NCI-H2196 treated with DMSO at 0.1 percent for 48 hours (cell line): ENCODE measurements around the gene CNPY4.
A peak's percentile ranks its signal among the peaks of the same experiment; 100 is the strongest.

Experiments used
- DNase-seq: peaks from one replicate; lab custom pipeline; 2025; ENCODE audit not compliant: unreplicated experiment; lab: John Stamatoyannopoulos, UW

Gene CNPY4

DNA sequence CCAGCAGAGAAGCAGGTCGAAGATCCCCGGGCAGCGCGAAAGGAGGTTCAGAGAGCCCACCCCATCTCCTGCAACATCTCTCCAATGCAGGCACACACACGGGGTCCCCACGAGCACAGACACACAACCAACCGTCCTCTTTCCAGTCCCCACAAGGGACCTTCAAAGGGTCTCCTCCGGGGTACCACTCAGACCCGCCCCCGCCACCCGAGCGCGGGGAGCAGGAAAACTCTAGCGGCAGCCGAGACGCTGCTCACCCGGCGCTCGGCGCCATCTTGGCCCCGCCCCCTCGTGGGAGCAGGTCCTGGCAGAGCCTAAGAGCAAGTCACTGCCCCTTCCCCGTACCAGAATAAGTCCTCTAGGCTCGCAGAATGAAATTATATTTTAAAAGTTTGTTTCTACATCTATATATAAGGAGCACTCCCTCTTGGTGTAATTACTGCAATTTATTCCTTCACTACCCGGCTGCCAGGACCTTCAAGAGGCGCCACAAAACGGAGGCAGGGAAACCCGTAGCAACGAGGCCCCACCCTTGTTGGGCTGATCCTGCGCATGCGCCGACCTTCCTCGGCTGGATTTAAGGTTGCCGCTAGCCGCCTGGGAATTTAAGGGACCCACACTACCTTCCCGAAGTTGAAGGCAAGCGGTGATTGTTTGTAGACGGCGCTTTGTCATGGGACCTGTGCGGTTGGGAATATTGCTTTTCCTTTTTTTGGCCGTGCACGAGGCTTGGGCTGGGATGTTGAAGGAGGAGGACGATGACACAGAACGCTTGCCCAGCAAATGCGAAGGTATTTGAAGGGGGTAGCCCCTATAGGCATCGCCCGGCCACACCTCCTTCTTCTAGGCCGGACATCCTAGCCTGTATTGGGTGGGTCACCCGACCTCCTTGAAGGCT lies at the start of gene CNPY4, which contains the start of gene TAF6:
Gene CNPY4 (plus strand): TSS at position 563 of the 898 bp plus-strand sequence. CDS start 111 bp downstream, at position 674.
Gene TAF6 (minus strand): TSS at position 287 of the 898 bp plus-strand sequence. CDS start 5,149 bp downstream, outside the sequence.
- DNase-seq = peak; percentile 89

- DNase-seq = no peak
These were observed 49.4 kb upstream of the CNPY4 start for GRCh38 chr7:100069991-100070390.

- DNase-seq = no peak
These were observed 48.3 kb upstream of the CNPY4 start for GRCh38 chr7:100071018-100071723.

GRCh38 chr7:100072462-100072861 lies 47.0 kb upstream of the CNPY4 start:
- DNase-seq = no peak

DNA sequence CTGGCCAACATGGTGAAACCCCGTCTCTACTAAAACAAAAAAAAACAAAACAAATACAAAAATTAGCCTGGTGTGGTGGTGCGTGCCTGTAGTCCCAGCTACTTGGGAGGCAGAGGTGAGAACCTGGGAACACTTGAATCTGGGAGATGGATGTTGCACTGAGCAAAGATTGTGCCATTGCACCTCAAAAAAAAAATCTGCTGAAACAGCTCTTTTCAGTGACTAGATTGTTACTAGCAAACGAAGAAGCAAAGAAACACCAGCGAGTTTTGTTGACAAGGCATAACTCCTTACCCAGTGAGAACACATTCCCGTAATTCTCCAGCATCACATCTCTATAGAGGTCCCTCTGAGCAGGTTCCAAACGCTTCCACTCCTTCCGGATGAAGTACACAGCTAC lies 44.6 kb upstream of the CNPY4 start:
- no peak for DNase-seq

DNA sequence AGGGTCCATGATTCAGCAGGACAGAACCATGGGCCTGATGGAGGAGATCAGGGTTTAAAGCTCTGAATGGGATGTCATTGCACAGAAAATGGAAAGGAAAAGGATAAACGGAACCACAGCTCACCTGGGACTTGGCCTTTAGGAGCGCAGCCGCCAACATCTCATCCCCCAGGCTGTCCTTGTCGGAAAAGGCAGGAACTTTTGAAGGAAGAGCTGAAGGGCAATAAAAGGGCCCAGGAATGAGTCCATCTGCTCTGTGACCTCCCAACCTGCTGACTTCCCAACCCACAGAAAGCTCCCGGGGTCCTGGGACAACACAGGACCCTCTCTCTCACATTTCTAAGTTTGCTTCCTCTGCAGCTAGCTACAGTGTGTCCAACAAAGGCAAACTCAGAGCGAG lies 44.0 kb upstream of the CNPY4 start:
- DNase-seq = no peak

DNA sequence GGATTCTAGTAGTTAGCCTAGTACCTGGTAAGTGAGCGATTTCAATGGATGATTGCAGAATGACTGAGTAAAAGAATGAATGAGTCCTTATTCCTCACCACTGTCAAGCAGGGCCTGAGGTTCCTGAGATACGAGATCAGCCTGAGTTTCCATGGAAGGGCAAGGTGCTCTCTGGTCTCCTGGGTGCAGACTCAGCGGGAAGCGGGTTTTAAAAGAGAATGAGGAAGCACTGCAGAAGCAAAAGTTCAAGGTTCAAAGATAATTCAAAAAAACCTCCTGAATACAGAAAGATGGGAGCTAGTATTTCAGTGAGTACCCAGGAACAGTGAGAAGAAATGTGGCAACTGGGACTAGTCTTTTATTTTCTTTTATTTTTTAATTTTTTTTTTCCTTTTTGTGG lies 42.2 kb upstream of the CNPY4 start:
- no peak for DNase-seq

GRCh38 chr7:100079024-100079560 lies 40.3 kb upstream of the CNPY4 start:
- no peak for DNase-seq

- DNase-seq = peak; percentile 19
These were observed 38.4 kb upstream of the CNPY4 start for GRCh38 chr7:100080907-100081534.

DNA sequence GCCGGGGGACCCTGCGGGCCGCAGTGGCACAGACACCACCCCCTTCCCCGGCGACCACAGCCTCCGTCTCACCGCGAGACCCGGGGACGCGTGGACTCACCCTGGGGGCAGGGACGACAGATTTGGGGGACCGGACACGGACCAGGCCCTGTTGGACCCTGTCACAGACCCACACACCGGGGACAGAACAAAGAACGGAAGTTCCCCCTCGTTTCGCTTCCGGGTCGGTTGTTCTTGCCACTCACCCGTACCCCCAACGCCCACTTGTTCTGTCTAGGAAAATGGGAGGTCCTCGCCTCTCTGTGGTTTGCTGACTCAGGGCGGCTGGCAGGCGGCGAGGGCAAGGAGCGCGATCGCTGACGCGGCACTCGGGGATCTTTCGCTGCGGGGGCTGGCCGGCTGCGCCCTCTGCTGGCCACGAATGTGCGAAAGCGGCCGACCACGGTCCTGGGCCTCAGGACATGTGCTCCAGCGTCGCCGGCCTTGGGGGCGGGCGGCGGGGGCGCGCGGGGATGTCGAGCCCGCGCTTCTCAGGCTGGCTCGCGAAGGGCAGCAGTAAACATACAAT lies 37.8 kb upstream of the CNPY4 start, which contains the start of gene ZNF3:
Gene ZNF3 (minus strand): TSS at position 189 of the 568 bp plus-strand sequence. CDS start 4,366 bp downstream, outside the sequence.
- peak; percentile 98 for DNase-seq

- DNase-seq = no peak
These were observed 36.5 kb upstream of the CNPY4 start for GRCh38 chr7:100082978-100083377.

DNA sequence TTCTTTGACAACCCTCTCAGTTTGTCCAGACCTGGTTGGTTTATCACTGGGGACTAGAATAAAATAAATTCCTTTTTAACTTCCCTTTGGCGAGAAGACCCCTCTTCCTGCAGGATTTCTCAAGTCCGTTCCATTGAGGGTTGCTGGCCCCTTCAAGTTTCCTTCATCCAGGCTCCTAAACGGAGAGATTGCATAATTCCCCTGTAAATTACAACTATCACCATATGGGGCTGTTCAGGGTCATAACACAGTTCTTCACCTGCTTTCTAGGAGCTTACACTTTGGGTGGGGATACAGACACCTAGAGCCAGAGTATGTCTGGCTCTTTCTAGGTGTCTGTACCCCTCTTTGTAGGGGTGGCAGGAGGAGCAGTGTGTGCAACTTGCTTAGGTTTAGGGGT lies 33.9 kb upstream of the CNPY4 start:
- DNase-seq = no peak

DNA sequence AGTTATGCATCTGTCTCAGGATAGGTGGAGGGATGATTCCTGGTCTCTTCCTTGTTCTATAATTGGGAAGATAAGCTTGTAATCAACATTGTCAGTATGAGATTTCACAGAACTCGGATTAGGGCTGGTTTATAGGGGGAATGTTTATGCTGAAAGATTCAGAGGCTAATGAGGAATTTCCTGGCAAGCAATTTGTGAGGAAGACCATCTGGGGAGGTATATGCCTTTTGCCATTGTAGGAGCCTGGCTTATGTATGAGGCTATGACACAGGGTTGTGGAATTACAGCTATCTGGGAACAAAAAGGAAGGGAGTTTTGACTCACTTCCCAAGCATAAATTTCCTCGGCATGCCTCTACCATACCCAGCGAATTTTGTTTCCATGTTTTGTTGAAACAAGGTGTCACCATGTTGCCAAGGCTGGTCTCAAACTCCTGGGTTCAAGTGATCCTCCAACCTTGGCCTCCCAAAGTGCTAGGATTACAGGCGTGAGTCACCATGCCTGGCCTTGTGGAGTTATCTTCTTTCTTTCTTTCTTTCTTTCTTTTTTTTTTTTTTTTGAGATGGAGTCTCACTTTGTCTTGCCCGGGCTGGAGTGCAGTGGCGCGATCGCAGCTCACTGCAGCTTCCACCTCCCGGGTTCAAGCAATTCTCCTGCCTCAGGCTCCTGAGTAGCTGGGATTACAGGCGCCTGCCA lies 32.2 kb upstream of the CNPY4 start:
- DNase-seq = no peak

GRCh38 chr7:100088095-100088620 lies 31.3 kb upstream of the CNPY4 start:
- DNase-seq = no peak

- DNase-seq = peak; percentile 33
These were observed 30.6 kb upstream of the CNPY4 start, which contains the start of gene COPS6 for GRCh38 chr7:100088621-100089457. TSS of gene COPS6 (plus strand) at chr7:100088969. CDS start at chr7:100088991, 22 bp downstream.

GRCh38 chr7:100089458-100090196 lies 29.8 kb upstream of the CNPY4 start:
- DNase-seq = no peak

GRCh38 chr7:100090527-100091410 lies 28.7 kb upstream of the CNPY4 start:
- no peak for DNase-seq
